Calu3 (cell line): ENCODE results near the gene MYBPC1. TPM values are rescaled to one million over a fixed set of nuclear protein-coding genes. Genes with fewer than 3 reads are reported as not detected.

Experiments used
- BruUV-seq: library from RNA; stranded (reverse); fragments of 400-500 nt; replicated peaks from 2 replicates; lab custom pipeline; 2021; lab: Mats Ljungman, UMichigan
- CTCF ChIA-PET: fragments of 300-600 bp; sonication (Branson Sonifier 250); formaldehyde crosslinking; loops from one replicate; lab custom pipeline; 2022; ENCODE audit warnings: antibody characterized with exemption; lab: Charles Lee
- DNase-seq: peaks from one replicate; pipeline ENCODE4 v3.0.0; 2022
- H3K27ac Mint-ChIP-seq: one replicate; pipeline ENCODE4 v1.8.0; 2022; ENCODE audit warnings: mixed read lengths; ENCODE audit not compliant: unreplicated experiment
- H3K27me3 Mint-ChIP-seq: one replicate; pipeline ENCODE4 v1.8.0; 2022; ENCODE audit warnings: mixed read lengths; ENCODE audit not compliant: unreplicated experiment
- H3K36me3 Mint-ChIP-seq: one replicate; pipeline ENCODE4 v1.8.0; 2022; ENCODE audit warnings: mild to moderate bottlenecking, moderate library complexity, mixed read lengths; ENCODE audit not compliant: insufficient read depth, unreplicated experiment
- H3K4me1 Mint-ChIP-seq: one replicate; pipeline ENCODE4 v1.8.0; 2022; ENCODE audit warnings: mild to moderate bottlenecking, low read depth, mixed read lengths; ENCODE audit not compliant: unreplicated experiment
- H3K4me3 Mint-ChIP-seq: one replicate; pipeline ENCODE4 v1.8.0; 2022; ENCODE audit warnings: mild to moderate bottlenecking, low read depth, moderate library complexity, mixed read lengths; ENCODE audit not compliant: unreplicated experiment
- H3K9me3 Mint-ChIP-seq: one replicate; pipeline ENCODE4 v1.8.0; 2022; ENCODE audit warnings: low read depth, mixed read lengths; ENCODE audit not compliant: unreplicated experiment
- CTCF ChIP-seq: fragments of 200-600 bp; IDR thresholded peaks from one replicate; pipeline ENCODE4 v1.8.0; 2022; ENCODE audit warnings: antibody characterized with exemption; ENCODE audit not compliant: unreplicated experiment
- intact Hi-C: fragments of 100-400 bp; cut with micrococcal nuclease; formaldehyde crosslinking; loops from one replicate; pipeline ENCODE4 v1.10.0; 2022; ENCODE audit not compliant: unreplicated experiment
- total RNA-seq: library from RNA; stranded (reverse); gene quantifications from 2 replicates; pipeline ENCODE4 v1.2.3, GENCODE V29; 2022

Gene MYBPC1
- total RNA-seq, 1 experiment from 2014 or later = not detected

DNA sequence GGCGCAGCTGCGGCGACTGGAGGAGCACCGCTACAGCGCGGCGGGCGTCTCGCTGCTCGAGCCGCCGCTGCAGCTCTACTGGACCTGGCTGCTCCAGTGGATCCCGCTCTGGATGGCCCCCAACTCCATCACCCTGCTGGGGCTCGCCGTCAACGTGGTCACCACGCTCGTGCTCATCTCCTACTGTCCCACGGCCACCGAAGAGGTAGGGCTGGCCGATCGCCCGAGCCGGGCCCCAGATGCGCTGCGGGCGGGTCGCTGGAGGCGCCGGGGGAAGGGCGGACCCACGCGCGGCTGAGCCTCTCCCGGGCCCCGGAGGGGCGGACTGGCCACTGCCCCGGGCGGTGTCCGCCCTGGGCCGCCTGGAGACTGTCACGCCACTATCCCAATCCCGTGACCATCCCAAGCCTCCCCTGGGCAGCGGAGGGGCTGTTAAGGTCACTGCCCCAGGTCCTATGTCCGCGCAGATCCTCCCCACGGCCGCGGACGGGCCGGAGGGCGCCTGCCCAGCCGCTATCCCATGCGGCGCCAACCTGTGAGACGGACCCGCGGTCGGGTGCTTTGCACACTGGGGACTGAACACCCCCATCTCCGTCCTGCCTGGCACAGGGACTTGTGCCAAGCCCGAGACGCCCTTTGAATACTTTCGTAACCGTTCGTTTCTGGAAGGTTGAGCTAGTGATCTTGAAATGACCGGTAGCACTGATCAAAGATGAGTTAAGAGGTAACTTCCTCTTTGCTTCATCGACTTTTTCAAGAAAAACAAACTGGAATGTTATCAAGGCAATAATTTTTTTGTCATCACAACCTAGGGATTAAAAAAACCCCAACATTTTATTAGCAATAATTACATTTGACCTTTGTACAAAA lies 103.4 kb downstream of the MYBPC1 start:
- peak; percentile 37 for DNase-seq
- no peaks in the 10 kb centered on the region for H3K9me3 Mint-ChIP-seq
- H3K27me3 Mint-ChIP-seq = no peaks in the 10 kb centered on the region
- CTCF ChIA-PET = interaction anchor here (1.0 kb wide), 1 partner anchor 61 kb away, joined by 9 read pairs; no protein-coding TSS in a partner anchor
- H3K4me1 Mint-ChIP-seq = peaks cover 46% of the 10 kb centered on the region
- intact Hi-C loops = loop anchor here (1.0 to 5.0 kb wide), 2 partner anchors 81 to 128 kb away; no protein-coding TSS in a partner anchor
- TF ChIP-seq CTCF = no peak
- peaks cover 30% of the 10 kb centered on the region for H3K36me3 Mint-ChIP-seq
- BruUV-seq = no TSS peak
- H3K4me3 Mint-ChIP-seq = peak overlapping the region; percentile 92
- peak overlapping the region; percentile 78 for H3K27ac Mint-ChIP-seq

DNA sequence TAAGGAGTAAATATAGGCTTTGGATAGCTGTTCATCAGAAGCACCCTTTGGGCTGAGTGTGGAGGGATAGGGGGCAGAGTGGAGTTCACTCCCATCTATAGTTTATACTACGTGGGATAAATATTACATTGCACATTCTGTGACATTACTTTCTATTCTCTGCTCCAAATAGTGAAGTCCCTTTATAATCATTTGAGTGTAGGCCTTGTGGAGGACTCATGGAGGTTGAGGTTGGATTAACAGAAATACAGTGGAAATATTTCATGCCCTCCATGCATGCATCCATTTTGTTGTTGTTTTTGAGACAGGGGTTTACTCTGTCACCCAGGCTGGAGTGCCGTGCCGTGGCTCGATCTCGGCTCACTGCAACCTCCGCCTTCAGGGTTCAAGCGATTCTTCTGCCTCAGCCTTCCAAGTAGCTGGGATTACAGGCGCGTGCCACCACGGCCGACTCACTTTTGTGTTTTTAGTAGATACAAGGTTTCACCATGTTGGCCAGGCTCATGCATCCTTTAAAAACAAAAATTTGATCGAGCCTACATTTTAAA lies 104.1 kb downstream of the MYBPC1 start:
- H3K9me3 Mint-ChIP-seq = no peaks in the 10 kb centered on the region
- H3K36me3 Mint-ChIP-seq = peaks cover 30% of the 10 kb centered on the region
- no peaks in the 10 kb centered on the region for H3K27me3 Mint-ChIP-seq
- TF ChIP-seq CTCF = no peak
- BruUV-seq = no TSS peak
- H3K4me3 Mint-ChIP-seq = peak overlapping the region; percentile 92
- H3K4me1 Mint-ChIP-seq = peaks cover 46% of the 10 kb centered on the region
- intact Hi-C loops = loop anchor here (1.0 to 5.0 kb wide), 2 partner anchors 82 to 129 kb away; no protein-coding TSS in a partner anchor
- peak; percentile 12 for DNase-seq
- CTCF ChIA-PET = interaction anchor here (1.0 kb wide), 1 partner anchor 60 kb away, joined by 9 read pairs; no protein-coding TSS in a partner anchor
- peak overlapping the region; percentile 78 for H3K27ac Mint-ChIP-seq

DNA sequence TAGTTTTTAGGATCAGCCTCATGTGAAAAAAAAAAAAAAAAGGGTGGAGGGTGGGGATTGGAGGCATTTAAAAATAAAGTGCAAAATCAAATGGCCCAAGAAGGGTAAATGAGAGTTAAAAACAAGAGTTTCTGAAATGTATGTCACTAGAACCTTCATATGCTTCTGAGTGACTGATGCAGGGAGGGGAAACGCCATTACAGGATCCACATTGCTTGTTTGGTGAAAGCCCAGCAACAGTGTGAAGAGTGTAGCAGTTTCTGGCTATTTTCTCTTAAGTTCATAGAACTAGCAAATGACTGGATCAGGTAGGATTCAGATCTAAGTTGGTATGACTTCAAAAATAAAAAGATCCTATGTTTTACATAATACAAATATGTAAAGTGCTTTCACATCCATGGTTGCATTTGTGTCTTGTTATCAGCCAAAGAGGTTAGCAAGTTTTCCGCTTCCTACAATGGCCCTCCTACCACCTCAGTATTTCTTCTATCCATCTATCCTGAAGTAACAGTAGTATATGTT lies 105.6 kb downstream of the MYBPC1 start:
- no peak overlapping the region for H3K27ac Mint-ChIP-seq
- no peak for DNase-seq
- no peak for TF ChIP-seq CTCF
- CTCF ChIA-PET = interaction anchor here (0.9 kb wide), 1 partner anchor 11 kb away, joined by 3 read pairs; no protein-coding TSS in a partner anchor
- H3K4me1 Mint-ChIP-seq = peaks cover 43% of the 10 kb centered on the region
- H3K9me3 Mint-ChIP-seq = no peaks in the 10 kb centered on the region
- H3K27me3 Mint-ChIP-seq = no peaks in the 10 kb centered on the region
- H3K36me3 Mint-ChIP-seq = peaks cover 30% of the 10 kb centered on the region
- intact Hi-C loops = no loop called here
- TSS peak; percentile 10 for BruUV-seq
- H3K4me3 Mint-ChIP-seq = no peak overlapping the region

GRCh38 chr12:101703487-101703886 lies 108.7 kb downstream of the MYBPC1 start:
- Mint-ChIP-seq H3K9me3 (no peaks in the 10 kb centered on the region), H3K27me3 (no peaks in the 10 kb centered on the region), H3K27ac (no peak overlapping the region), H3K4me3 (no peak overlapping the region), H3K36me3 (peaks cover 7% of the 10 kb centered on the region), H3K4me1 (peaks cover 38% of the 10 kb centered on the region)
- BruUV-seq = no TSS peak
- CTCF ChIA-PET = no interaction called here
- intact Hi-C loops = no loop called here
- DNase-seq = no peak
- no peak for TF ChIP-seq CTCF
